Brain microvascular endothelial cell (primary cell): ENCODE measurements around the gene MELTF.

Source experiments
- DNase-seq: peaks from one replicate; pipeline ENCODE4 v3.0.0-alpha.2; 2020
- H3K27ac ChIP-seq: fragments of 250-450 bp; sonication (Bioruptor Pico); 2 replicates; pipeline ENCODE4 v1.5.1; 2020; ENCODE audit warnings: mild to moderate bottlenecking, moderate library complexity
- H3K27me3 ChIP-seq: fragments of 250-450 bp; sonication (Bioruptor Pico); replicated peaks from 2 replicates; pipeline ENCODE4 v1.5.1; 2020; ENCODE audit warnings: mild to moderate bottlenecking
- H3K36me3 ChIP-seq: fragments of 250-450 bp; sonication (Bioruptor Pico); replicated peaks from 2 replicates; pipeline ENCODE4 v1.5.1; 2020; ENCODE audit warnings: mild to moderate bottlenecking
- H3K4me3 ChIP-seq: 2 replicates; pipeline ENCODE4 v1.5.1; 2011; ENCODE audit warnings: low read depth, mild to moderate bottlenecking, control low read depth, low read length, moderate library complexity
- CTCF ChIP-seq: IDR thresholded peaks from 2 replicates; pipeline ENCODE4 v1.5.1; 2011; ENCODE audit warnings: low read depth, mild to moderate bottlenecking, moderate library complexity, low read length, control low read depth, inconsistent platforms; ENCODE audit errors: missing control alignments
- in situ Hi-C: cut with HindIII; loops from 2 replicates; pipeline ENCODE4 v1.10.0; 2017; ENCODE audit warnings: low sequenced_read_pairs, low pct_ligation_motif_present

MELTF gene

GRCh38 chr3:196988241-196989029, 41.2 kb downstream of the MELTF start:
- H3K36me3 ChIP-seq = no peaks in the 10 kb centered on the region
- H3K27me3 ChIP-seq = no peaks in the 10 kb centered on the region
- TF ChIP-seq CTCF = peak; percentile 24
- DNase-seq = no peak
- no peak overlapping the region for H3K4me3 ChIP-seq
- H3K27ac ChIP-seq = no peak overlapping the region
- in situ Hi-C loops = no loop called here

GRCh38 chr3:196987022-196987421, 42.6 kb downstream of the MELTF start:
- H3K4me3 ChIP-seq = no peak overlapping the region
- no peaks in the 10 kb centered on the region for H3K36me3 ChIP-seq
- no peak overlapping the region for H3K27ac ChIP-seq
- no peaks in the 10 kb centered on the region for H3K27me3 ChIP-seq
- no peak for DNase-seq
- in situ Hi-C loops = no loop called here
- no peak for TF ChIP-seq CTCF

- TF ChIP-seq CTCF = peak; percentile 41
- DNase-seq = no peak
- Histone ChIP-seq H3K27me3 (no peaks in the 10 kb centered on the region), H3K4me3 (no peak overlapping the region), H3K36me3 (no peaks in the 10 kb centered on the region), H3K27ac (no peak overlapping the region)
- in situ Hi-C loops = no loop called here
These were observed 43.4 kb downstream of the MELTF start for GRCh38 chr3:196985954-196986885.

- no peaks in the 10 kb centered on the region for H3K27me3 ChIP-seq
- H3K36me3 ChIP-seq = no peaks in the 10 kb centered on the region
These were observed 44.3 kb downstream of the MELTF start for GRCh38 chr3:196985298-196985697.

GRCh38 chr3:196983186-196983585, 46.4 kb downstream of the MELTF start:
- in situ Hi-C loops = no loop called here
- Histone ChIP-seq H3K36me3 (no peaks in the 10 kb centered on the region), H3K4me3 (no peak overlapping the region), H3K27ac (no peak overlapping the region), H3K27me3 (no peaks in the 10 kb centered on the region)
- no peak for DNase-seq
- no peak for TF ChIP-seq CTCF

More at GRCh38 chr3:196985298-196985697, 44.3 kb downstream of the MELTF start:
- Histone ChIP-seq H3K4me3 (no peak overlapping the region), H3K27ac (no peak overlapping the region)
- DNase-seq = no peak
- TF ChIP-seq CTCF = no peak
- in situ Hi-C loops = no loop called here
